ENCODE results near the gene LRCH1. TPM values are rescaled to one million over a fixed set of nuclear protein-coding genes. Genes with fewer than 3 reads are reported as not detected.

LRCH1 gene
- total and polyA plus RNA-seq, 7 donors: 1.7 to 7.9 (median 4.1) TPM

DNA sequence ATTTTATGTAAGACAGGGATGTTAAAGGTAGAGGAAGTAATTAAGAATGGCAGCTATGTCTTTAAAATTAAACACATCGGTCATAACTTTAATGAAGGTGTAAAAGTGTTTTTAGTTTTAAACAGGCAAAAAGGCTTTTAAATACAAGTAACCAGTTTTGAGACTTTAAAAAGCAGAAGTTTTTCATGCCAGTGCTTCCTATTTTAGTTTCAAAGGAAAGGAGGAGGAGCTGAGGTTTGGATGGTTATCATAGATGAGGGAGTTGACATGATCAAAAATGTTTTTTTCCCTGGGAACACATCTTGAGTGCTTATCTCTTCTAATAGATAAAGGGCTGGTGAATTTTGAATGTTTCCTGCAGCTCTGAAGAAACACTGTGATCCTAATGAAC lies 42.9 kb downstream of the LRCH1 start:
- intact Hi-C loops (cut with DNase I): no loop called here
- DNase-seq (no peak), ATAC-seq (no peak)
- Histone ChIP-seq H3K36me3 (ENCODE audit: insufficient read depth in 1 of 2, low read depth in 1 of 2) (no peaks in the 10 kb centered on the region), H3K4me3 (no peak overlapping the region), H3K27me3 (ENCODE audit: insufficient read depth in 3 of 3, low read length in 2 of 3) (no peaks in the 10 kb centered on the region), H3K4me1 (peaks cover 29% of the 10 kb centered on the region), H3K9me3 (no peaks in the 10 kb centered on the region), H3K27ac (no peak overlapping the region)
- TF ChIP-seq, protein P1, sequence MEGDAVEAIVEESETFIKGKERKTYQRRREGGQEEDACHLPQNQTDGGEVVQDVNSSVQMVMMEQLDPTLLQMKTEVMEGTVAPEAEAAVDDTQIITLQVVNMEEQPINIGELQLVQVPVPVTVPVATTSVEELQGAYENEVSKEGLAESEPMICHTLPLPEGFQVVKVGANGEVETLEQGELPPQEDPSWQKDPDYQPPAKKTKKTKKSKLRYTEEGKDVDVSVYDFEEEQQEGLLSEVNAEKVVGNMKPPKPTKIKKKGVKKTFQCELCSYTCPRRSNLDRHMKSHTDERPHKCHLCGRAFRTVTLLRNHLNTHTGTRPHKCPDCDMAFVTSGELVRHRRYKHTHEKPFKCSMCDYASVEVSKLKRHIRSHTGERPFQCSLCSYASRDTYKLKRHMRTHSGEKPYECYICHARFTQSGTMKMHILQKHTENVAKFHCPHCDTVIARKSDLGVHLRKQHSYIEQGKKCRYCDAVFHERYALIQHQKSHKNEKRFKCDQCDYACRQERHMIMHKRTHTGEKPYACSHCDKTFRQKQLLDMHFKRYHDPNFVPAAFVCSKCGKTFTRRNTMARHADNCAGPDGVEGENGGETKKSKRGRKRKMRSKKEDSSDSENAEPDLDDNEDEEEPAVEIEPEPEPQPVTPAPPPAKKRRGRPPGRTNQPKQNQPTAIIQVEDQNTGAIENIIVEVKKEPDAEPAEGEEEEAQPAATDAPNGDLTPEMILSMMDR (IDR thresholded peaks at IDR 0.05): no peak
- 43 to 44% (median 43%) methylated on average over 1 of the region's 1 CpG for whole genome bisulfite sequencing, 3 donors

DNA sequence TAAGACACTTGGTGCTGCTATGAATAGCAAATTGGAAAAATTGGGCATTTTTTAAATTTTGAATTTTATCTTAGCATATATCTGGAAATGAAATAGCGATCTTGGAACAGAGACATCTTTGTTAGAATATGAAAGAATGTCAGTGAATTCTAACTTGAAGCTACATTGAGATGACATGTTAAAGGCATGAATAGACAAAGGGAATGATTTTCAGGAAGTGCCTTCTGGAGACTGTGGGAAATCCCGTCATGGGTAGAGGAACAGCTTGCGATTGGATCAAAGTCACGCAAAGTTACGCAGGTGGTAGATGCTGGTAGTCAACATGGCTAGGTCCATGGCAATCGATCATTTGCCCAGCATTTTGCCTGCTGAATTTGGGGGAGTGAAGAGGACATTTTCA lies 43.5 kb downstream of the LRCH1 start:
- intact Hi-C loops (cut with DNase I): no loop called here
- Histone ChIP-seq H3K9me3 (no peaks in the 10 kb centered on the region), H3K36me3 (ENCODE audit: insufficient read depth in 1 of 2, low read depth in 1 of 2) (no peaks in the 10 kb centered on the region), H3K4me1 (peaks cover 29% of the 10 kb centered on the region), H3K27me3 (ENCODE audit: insufficient read depth in 3 of 3, low read length in 2 of 3) (no peaks in the 10 kb centered on the region), H3K4me3 (no peak overlapping the region), H3K27ac (no peak overlapping the region)
- ATAC-seq (no peak), DNase-seq (no peak)
- 68 to 87% (median 76%) methylated on average over 6 of the region's 6 CpGs for WGBS, 3 donors
- TF ChIP-seq, protein P1 (IDR thresholded peaks at IDR 0.05): no peak

DNA sequence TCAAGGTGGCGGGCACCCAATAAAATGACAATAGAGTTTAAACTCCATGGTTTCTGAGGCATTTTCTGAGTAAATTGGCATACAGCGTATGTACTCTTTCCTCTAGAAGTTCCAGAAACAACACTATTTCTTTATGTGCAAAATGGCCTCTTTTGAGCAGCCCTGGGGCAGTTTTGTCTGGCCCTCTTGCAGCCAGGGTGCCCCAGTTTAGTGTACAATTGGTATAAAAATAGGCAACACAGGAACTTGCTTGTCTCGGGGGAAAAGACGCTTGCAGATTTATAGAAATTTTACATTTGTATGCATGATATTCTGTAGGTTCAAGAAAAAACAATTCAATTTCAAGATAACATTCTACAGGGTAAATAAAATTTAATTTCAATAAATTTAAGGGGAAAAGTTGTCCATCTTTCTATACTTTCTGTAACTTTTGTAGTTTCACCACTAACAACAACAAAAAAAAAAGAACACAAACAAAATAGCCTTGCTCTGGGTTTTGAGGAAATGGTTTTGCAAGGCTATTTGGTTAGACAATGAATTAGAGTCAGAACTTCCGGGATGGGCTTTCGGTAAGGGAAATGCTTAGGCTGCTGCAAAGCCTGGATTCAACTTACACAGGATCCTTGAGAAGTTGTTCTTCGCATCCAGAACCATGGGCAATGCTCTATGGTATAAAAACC lies 45.3 kb downstream of the LRCH1 start:
- H3K9me3 ChIP-seq: no peaks in the 10 kb centered on the region
- WGBS, 3 donors: 78 to 85% (median 78%) methylated on average over 7 of the region's 7 CpGs
- DNase-seq: no peak
- H3K27me3 ChIP-seq (ENCODE audit: insufficient read depth in 3 of 3, low read length in 2 of 3): no peaks in the 10 kb centered on the region
- no peaks in the 10 kb centered on the region for H3K36me3 ChIP-seq (ENCODE audit: insufficient read depth in 1 of 2, low read depth in 1 of 2)
- H3K27ac ChIP-seq: no peak overlapping the region
- TF ChIP-seq, protein P1 (IDR thresholded peaks at IDR 0.05): no peak
- H3K4me3 ChIP-seq: no peak overlapping the region
- peaks cover 34% of the 10 kb centered on the region for H3K4me1 ChIP-seq
- no peak for ATAC-seq
- intact Hi-C loops (cut with DNase I): no loop called here

DNA sequence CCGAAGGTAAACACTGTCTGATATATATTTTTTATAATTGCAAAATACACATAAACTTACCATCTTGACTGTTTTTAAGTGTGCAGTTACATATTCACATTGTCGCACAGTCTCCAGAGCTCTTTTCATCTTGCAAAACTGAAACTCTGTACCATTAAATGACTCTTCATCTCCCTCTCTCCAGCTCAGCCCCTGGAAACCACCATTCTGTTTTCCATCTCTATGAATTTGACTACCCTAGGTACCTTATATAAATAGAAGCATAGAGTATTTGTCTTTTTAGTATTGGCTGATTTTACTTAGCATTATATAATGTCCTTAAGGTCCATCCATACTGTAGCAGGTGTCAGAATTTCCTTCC lies 45.8 kb downstream of the LRCH1 start:
- Histone ChIP-seq H3K4me1 (peaks cover 34% of the 10 kb centered on the region), H3K4me3 (no peak overlapping the region), H3K27ac (no peak overlapping the region), H3K27me3 (ENCODE audit: insufficient read depth in 3 of 3, low read length in 2 of 3) (no peaks in the 10 kb centered on the region), H3K9me3 (no peaks in the 10 kb centered on the region), H3K36me3 (ENCODE audit: insufficient read depth in 1 of 2, low read depth in 1 of 2) (no peaks in the 10 kb centered on the region)
- WGBS, 3 donors: 78 to 83% (median 79%) methylated on average over 2 of the region's 2 CpGs
- TF ChIP-seq, protein P1 (IDR thresholded peaks at IDR 0.05): no peak
- intact Hi-C loops (cut with DNase I): no loop called here
- DNase-seq (no peak), ATAC-seq (no peak)

DNA sequence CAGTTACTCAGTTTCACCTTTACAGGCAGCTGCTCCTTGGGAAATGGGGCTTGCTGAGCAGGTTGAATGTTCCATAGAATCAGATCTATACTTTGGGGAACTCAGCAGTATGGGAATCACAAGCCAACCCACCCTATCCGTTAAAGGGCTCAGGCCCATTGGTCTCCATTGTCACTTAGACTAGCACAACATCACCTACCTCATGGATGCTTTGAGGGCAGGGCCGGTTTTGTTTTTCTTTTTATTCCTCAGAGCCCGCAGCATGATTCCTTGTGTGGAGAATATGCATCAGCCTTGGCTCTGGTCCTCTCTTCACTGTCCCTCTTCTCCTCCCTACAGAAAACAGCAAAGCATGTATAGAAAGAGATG lies 48.0 kb downstream of the LRCH1 start:
- Histone ChIP-seq H3K4me1 (peaks cover 29% of the 10 kb centered on the region), H3K27me3 (ENCODE audit: insufficient read depth in 3 of 3, low read length in 2 of 3) (no peaks in the 10 kb centered on the region), H3K36me3 (ENCODE audit: insufficient read depth in 1 of 2, low read depth in 1 of 2) (no peaks in the 10 kb centered on the region), H3K4me3 (no peak overlapping the region), H3K9me3 (no peaks in the 10 kb centered on the region), H3K27ac (no peak overlapping the region)
- DNase-seq (no peak), ATAC-seq (no peak)
- intact Hi-C loops (cut with DNase I): no loop called here
- 82 to 86% (median 86%) methylated on average over 3 of the region's 3 CpGs for WGBS, 3 donors
- TF ChIP-seq, protein P1 (IDR thresholded peaks at IDR 0.05): no peak

All from psoas muscle (tissue), 8 donors.